NCI-H446 (cell line): ENCODE results near the gene SPATA1.
"Not testable (repeated sequence)": the region's sequence is repeated elsewhere in the genome, so short reads cannot be mapped to it uniquely, and the experiment has no call there.

Source experiments
- DNase-seq, 2 experiments: peaks; one replicate each; lab custom pipeline; 2025; lab: John Stamatoyannopoulos, UW

SPATA1 gene

DNA sequence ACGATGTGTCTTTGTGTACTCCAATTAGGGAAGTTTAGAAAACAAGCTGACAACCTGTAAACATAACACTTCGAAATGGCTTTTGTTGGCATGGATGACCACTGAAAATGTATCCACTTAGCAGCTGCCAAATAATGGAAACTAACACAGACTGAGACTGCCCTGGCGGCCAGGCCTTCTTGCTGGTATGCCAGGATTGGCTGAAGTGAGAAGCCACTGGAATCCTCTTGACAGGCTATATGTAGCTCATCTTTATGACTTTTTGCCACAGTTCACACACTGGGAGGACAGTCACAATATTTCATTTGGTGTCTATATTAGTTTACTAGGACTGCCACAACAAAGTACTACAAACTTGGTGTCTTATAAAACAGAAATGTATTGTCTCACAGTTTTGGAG lies 80.9 kb downstream of the SPATA1 start:
- DNase-seq: peak; percentile 41 to 43

DNA sequence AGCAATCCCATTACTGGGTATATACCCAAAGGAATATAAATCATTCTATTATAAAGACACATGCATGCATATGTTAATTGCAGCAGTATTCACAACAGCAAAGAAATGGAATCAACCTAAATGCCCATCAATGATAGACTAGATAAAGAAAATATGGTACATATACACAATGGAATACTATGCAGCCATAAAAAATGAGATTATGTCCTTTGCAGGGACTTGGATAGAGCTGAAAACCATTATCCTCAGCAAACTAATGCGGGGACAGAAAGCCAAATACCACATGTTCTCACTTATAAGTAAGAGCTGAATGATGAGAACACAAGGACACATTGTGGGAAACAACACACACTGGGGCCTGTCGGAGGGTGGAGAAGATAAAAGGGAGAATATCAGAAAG lies 88.8 kb downstream of the SPATA1 start:
- not testable (repeated sequence) for DNase-seq

DNA sequence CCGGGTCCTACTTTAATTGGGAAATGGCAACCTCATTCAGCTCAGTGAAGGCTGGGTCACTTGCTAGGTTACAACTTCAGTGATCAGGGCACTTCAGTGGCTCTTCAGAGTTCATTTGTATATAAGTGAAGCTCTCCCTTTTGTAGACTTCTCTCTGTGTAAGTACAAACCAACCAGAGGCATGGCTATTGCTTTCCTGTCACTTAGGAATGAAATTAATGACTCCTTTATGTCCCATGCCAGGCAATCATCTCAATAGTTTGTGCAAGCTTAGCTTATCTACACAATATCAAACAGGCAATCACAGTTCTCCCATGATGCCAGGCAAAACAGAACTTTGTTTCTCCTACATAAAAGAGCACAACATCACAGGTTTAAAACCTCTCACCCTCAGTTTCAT lies 90.8 kb downstream of the SPATA1 start:
- DNase-seq: no peak

DNA sequence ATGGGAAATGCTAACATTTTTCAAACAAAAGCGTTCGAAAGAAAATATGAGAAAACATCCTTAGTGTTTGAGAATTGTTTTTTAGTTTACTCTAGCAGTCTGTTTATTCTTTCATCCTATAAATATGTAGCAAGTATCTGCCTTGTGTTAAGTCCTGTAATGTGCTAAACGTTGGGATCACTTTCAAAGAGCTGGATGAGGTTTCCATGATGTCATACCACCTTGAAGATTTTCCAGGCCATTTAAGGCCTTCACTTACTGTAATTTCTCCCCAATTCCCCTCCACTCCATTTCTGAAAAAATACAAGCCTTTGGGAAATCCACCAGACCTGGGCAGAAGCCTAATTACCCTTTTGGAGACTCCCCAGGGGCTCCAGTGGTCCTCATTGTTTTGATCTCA lies 92.2 kb downstream of the SPATA1 start:
- DNase-seq: no peak

- no peak for DNase-seq
Observed at GRCh38 chr1:84598846-84599741, 92.9 kb downstream of the SPATA1 start.

DNA sequence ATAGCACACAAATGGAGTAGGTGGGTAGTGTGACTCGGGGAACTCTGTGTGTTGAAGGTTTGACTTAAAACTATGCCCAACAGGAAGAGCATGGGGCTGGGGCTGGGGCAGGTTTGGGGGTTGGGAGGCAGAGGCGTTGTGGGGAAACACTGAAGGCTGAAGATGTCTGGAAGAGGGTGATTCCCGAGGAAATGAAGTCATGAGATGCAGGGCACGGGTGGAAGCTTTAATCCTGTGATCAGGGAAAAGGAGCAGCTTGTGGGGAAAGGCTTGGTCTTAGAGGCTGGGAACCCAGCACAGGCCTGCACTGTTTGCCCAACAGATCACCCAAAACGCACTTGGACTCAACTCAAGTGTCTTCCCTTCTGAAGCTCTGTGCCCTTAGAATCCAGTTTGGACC lies 94.6 kb downstream of the SPATA1 start:
- DNase-seq: no peak

GRCh38 chr1:84603223-84603622 lies 97.0 kb downstream of the SPATA1 start:
- no peak for DNase-seq

- peak in 1 of 2 experiments; percentile 16 for DNase-seq
Observed at GRCh38 chr1:84603941-84604830, 98.0 kb downstream of the SPATA1 start.

DNA sequence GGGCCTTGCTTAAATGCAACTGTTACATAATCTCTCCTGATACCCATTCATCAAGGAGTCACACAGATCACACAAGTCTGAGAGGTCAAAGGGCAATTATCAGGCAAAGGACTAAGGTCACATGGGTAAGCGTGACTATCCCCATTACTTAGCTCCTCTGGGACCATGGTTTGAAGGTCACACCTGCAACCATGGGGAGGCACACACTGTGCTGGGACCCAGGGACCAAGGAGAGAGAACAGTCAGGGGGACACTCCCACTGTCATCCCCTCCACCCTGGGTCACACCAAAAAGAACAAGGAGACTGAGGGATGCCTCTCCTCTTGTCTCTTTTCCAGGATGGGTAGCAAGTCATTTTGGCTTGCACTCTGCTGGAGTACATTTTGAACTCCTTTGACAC lies 99.0 kb downstream of the SPATA1 start:
- DNase-seq: no peak

DNA sequence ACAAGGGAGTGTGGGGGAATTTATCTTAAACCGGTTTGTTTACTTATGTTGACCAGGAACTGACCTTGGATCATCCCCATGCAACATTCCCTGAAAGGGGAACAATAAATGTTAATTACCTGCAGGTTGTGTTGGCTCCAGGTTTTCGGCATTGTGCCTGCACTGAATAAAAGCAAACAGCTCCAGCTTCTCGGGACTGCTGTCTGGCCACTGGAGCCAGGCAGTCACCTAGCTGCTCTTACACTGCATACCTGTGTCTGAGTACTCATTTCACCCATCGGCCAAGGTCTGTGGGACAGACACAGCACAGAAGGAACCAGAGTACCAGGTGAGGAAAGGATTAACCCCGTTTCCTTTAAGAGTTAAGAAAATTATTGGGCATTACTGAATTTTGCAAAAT lies 100.8 kb downstream of the SPATA1 start:
- no peak for DNase-seq

GRCh38 chr1:84611091-84611490 lies 104.9 kb downstream of the SPATA1 start:
- no peak for DNase-seq

DNA sequence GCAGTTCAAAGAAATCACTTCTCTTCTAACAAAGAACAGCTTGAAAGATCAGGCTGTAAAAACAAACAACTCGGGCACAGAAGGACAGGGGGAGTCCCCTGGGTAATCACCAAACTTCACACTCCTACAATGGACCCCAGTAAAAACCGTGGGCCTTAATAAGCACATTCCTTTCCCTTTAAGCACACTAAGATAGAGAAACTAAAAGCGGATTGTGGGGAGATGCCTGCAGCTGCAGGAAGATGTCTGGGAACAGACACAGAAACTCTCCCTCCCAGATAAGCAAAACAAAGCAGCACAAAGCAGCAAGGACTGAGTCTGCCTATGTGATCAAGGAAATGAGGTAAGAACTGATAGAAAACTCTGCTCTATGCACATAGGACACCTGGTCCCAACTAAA lies 105.6 kb downstream of the SPATA1 start:
- no peak for DNase-seq

GRCh38 chr1:84613026-84613425 lies 106.8 kb downstream of the SPATA1 start:
- DNase-seq: no peak

GRCh38 chr1:84613887-84614286 lies 107.7 kb downstream of the SPATA1 start:
- no peak for DNase-seq

GRCh38 chr1:84615790-84616189 lies 109.6 kb downstream of the SPATA1 start:
- DNase-seq: no peak
